Measurements from ENCODE around the gene FERD3L.

- TF ChIP-seq CTCF (IDR thresholded peaks at IDR 0.05): no peak
- no peak for TF ChIP-seq POLR2AphosphoS5 (IDR thresholded peaks at IDR 0.05)
- no peak for TF ChIP-seq POLR2A (IDR thresholded peaks at IDR 0.05)
Measured at GRCh38 chr7:19099924-19100323, 45.3 kb downstream of the FERD3L start.
